Effector memory CD8-positive, alpha-beta T cell (primary cell): ENCODE measurements around the gene SPRR2B.
"Not testable (repeated sequence)": the region's sequence is repeated elsewhere in the genome, so short reads cannot be mapped to it uniquely, and the experiment has no call there.

Experiments
- ATAC-seq: fragments of 150-1000 bp; cut with Tn5 transposase; replicated peaks from 2 replicates; pipeline ENCODE4 v1.10.0; 2021; ENCODE audit warnings: mild to moderate bottlenecking, moderate library complexity
- DNase-seq, 3 experiments: peaks; one replicate each; pipeline ENCODE4 v3.0.0; 2021
- H3K27ac Mint-ChIP-seq, 2 donors: one replicate each; pipeline ENCODE4 v1.8.0; 2022; ENCODE audit warnings: mild to moderate bottlenecking in 2 of 2, mixed read lengths in 2 of 2, moderate library complexity in 2 of 2
- H3K27me3 Mint-ChIP-seq, 2 donors: one replicate each; pipeline ENCODE4 v1.8.0; 2022; ENCODE audit warnings: mixed read lengths in 2 of 2
- H3K36me3 Mint-ChIP-seq: one replicate; pipeline ENCODE4 v1.8.0; 2022; ENCODE audit warnings: mild to moderate bottlenecking, moderate library complexity, mixed read lengths; ENCODE audit not compliant: insufficient read depth
- H3K4me1 Mint-ChIP-seq, 2 donors: one replicate each; pipeline ENCODE4 v1.8.0; 2022; ENCODE audit warnings: low read depth in 2 of 2, mixed read lengths in 2 of 2
- H3K4me3 Mint-ChIP-seq, 2 donors: one replicate each; pipeline ENCODE4 v1.8.0; 2022; ENCODE audit warnings: mild to moderate bottlenecking in 2 of 2, mixed read lengths in 2 of 2, moderate library complexity in 2 of 2
- H3K9me3 Mint-ChIP-seq, 2 donors: one replicate each; pipeline ENCODE4 v1.8.0; 2022; ENCODE audit warnings: mixed read lengths in 2 of 2

The SPRR2B gene

GRCh38 chr1:153070243-153070642, 1.2 kb downstream of the SPRR2B start:
- Mint-ChIP-seq H3K9me3 (no peaks in the 10 kb centered on the region), H3K27ac (no peak overlapping the region), H3K36me3 (no peaks in the 10 kb centered on the region), H3K4me3 (no peak overlapping the region), H3K4me1 (no peaks in the 10 kb centered on the region), H3K27me3 (peaks cover 34 to 43% of the 10 kb centered on the region in 2 donors)
- ATAC-seq (no peak), DNase-seq (no peak)

GRCh38 chr1:153058826-153059784, 12.3 kb downstream of the SPRR2B start:
- Mint-ChIP-seq H3K27me3 (peaks cover 43 to 54% of the 10 kb centered on the region in 2 donors), H3K4me1 (no peaks in the 10 kb centered on the region), H3K9me3 (no peaks in the 10 kb centered on the region), H3K36me3 (no peaks in the 10 kb centered on the region), H3K4me3 (no peak overlapping the region), H3K27ac (no peak overlapping the region)
- DNase-seq (no peak), ATAC-seq (no peak)

- ATAC-seq (no peak), DNase-seq (no peak)
- no peaks in the 10 kb centered on the region for H3K36me3 Mint-ChIP-seq
- H3K27me3 Mint-ChIP-seq, result peaks cover 48 to 64% of the 10 kb centered on the region in 2 donors
- H3K27ac Mint-ChIP-seq, result no peak overlapping the region
- H3K4me3 Mint-ChIP-seq, result no peak overlapping the region
- no peaks in the 10 kb centered on the region for H3K4me1 Mint-ChIP-seq
- H3K9me3 Mint-ChIP-seq, result peaks cover 0 to under 1% of the 10 kb centered on the region in 2 donors
Observed at GRCh38 chr1:153058154-153058553, 13.3 kb downstream of the SPRR2B start.

DNA sequence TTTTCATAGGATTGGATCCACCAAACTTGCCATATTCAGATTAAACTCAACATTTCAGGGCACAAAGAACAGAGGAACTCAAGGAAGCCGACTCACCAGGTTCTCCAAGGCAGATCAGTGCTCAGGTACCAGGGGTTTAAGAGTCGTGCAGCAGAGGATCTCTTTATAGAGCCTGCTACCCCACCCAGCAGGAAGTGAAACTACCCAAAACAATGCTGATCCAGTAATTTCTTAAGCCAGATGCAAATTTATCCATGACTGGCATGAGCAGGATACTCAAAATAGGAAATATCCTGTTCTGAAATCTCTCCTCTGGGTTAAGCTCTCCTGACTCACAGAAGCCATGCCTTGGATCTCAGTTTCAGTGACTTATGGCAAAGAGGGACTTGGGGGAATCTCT, 14.0 kb downstream of the SPRR2B start, which contains the start of gene SPRR2A:
SPRR2A (minus strand) TSS at position 138 of the 400 bp plus-strand sequence. CDS start 777 bp downstream, outside the sequence.
- H3K27me3 Mint-ChIP-seq, result peaks cover 52 to 66% of the 10 kb centered on the region in 2 donors
- DNase-seq (no peak), ATAC-seq (no peak)
- H3K4me1 Mint-ChIP-seq, result no peaks in the 10 kb centered on the region
- no peak within 1 kb of the TSS for H3K4me3 Mint-ChIP-seq
- H3K27ac Mint-ChIP-seq, result no peak within 1 kb of the TSS
- peaks cover 0 to 4% of the 10 kb centered on the region in 2 donors for H3K9me3 Mint-ChIP-seq
- H3K36me3 Mint-ChIP-seq, result no peaks in the 10 kb centered on the region

- ATAC-seq, H3K9me3 Mint-ChIP-seq, H3K27ac Mint-ChIP-seq, H3K36me3 Mint-ChIP-seq, H3K4me3 Mint-ChIP-seq, H3K4me1 Mint-ChIP-seq, DNase-seq: not testable (repeated sequence)
- peaks cover 55 to 68% of the 10 kb centered on the region in 2 donors for H3K27me3 Mint-ChIP-seq
Observed at GRCh38 chr1:153056111-153056510, 15.3 kb downstream of the SPRR2B start.

GRCh38 chr1:153049211-153049610, 22.2 kb downstream of the SPRR2B start:
- DNase-seq (no peak), ATAC-seq (no peak)
- Mint-ChIP-seq H3K27ac (no peak overlapping the region), H3K27me3 (peaks cover 55 to 56% of the 10 kb centered on the region in 2 donors), H3K4me3 (no peak overlapping the region), H3K4me1 (no peaks in the 10 kb centered on the region), H3K9me3 (peaks cover 0 to 4% of the 10 kb centered on the region in 2 donors), H3K36me3 (no peaks in the 10 kb centered on the region)

- H3K4me1 Mint-ChIP-seq, result no peaks in the 10 kb centered on the region
- no peak for ATAC-seq
- peaks cover 64 to 65% of the 10 kb centered on the region in 2 donors for H3K27me3 Mint-ChIP-seq
- H3K27ac Mint-ChIP-seq, result no peak within 1 kb of the TSS
- H3K4me3 Mint-ChIP-seq, result no peak within 1 kb of the TSS
- no peak for DNase-seq
- no peaks in the 10 kb centered on the region for H3K9me3 Mint-ChIP-seq
- no peaks in the 10 kb centered on the region for H3K36me3 Mint-ChIP-seq
Observed at GRCh38 chr1:153040950-153041631, 30.3 kb downstream of the SPRR2B start, which contains the start of gene SPRR2D. Gene SPRR2D, minus strand, starts transcription at chr1:153041120. Its CDS starts 774 bp downstream, at chr1:153040346.

DNA sequence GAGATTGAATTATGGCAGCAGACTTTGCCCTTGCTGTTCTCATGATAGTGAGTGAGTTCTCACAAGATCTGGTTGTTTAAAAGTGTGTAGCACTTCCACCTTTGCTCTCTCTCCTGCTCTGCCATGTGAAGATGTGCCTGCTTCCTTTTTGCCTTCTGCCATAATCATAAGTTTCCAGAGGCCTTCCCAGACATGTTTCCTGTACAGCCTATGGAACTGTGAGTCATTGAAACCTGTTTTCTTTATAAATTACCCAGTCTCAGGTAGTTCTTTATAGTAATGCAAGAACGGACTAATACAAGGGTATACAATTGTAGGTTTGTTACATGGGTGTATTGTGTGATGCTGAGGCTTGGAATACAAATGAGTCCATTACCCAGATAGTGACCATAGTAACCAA, 36.2 kb downstream of the SPRR2B start:
- DNase-seq (no peak), ATAC-seq (no peak)
- Mint-ChIP-seq H3K27me3 (peaks cover 26 to 42% of the 10 kb centered on the region in 2 donors), H3K9me3 (no peaks in the 10 kb centered on the region), H3K4me3 (no peak overlapping the region), H3K4me1 (no peaks in the 10 kb centered on the region), H3K27ac (no peak overlapping the region), H3K36me3 (no peaks in the 10 kb centered on the region)

DNA sequence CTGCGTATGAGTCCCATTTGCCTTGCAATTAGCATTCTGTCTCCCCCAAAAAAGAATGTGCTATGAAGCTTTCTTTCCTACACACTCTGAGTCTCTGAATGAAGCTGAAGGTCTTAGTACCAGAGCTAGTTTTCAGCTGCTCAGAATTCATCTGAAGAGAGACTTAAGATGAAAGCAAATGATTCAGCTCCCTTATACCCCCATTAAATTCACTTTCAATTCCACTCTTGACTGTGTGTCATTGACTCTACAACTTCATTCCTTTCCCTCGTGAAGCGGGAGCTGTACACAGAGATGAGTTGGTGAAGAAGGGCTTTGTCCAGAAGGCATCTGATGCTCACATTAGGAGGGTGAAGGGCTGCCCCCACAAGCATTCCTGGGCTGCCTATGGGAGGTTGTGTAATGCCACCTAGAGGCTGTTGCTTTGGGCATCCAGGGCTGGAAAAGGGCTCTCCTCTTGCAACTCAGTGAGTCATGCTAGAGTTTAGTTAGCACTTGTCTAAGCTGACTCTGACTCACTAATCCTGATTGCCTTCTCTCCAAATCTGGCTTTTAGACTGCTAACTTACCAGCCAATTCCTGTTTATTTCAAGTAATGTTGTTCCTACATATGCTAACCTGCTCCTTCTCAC, 38.6 kb downstream of the SPRR2B start:
- no peaks in the 10 kb centered on the region for H3K36me3 Mint-ChIP-seq
- DNase-seq, result no peak
- no peaks in the 10 kb centered on the region for H3K4me1 Mint-ChIP-seq
- no peak overlapping the region for H3K27ac Mint-ChIP-seq
- H3K4me3 Mint-ChIP-seq, result no peak overlapping the region
- H3K27me3 Mint-ChIP-seq, result peaks cover 28 to 49% of the 10 kb centered on the region in 2 donors
- no peak for ATAC-seq
- H3K9me3 Mint-ChIP-seq, result peaks cover 1 to 13% of the 10 kb centered on the region in 2 donors

DNA sequence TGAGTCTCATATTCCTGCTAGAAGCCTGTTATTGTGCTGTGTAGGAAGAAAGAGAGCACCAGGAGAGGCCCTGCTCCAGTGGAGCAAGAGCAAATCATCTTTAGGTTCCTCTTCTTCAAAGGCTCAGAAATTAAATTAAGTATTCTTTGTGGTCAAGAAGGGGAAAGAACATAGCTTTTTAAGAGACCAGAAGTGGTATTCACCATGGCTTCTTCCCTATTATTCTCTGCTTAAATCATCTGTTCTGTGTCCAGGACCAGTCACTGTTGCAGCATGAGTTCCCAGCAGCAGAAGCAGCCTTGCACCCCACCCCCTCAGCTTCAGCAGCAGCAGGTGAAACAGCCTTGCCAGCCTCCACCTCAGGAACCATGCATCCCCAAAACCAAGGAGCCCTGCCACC, 39.3 kb downstream of the SPRR2B start:
- Mint-ChIP-seq H3K36me3 (no peaks in the 10 kb centered on the region), H3K4me3 (no peak overlapping the region), H3K27ac (no peak overlapping the region), H3K27me3 (peaks cover 22 to 51% of the 10 kb centered on the region in 2 donors), H3K9me3 (peaks cover 1 to 13% of the 10 kb centered on the region in 2 donors), H3K4me1 (no peaks in the 10 kb centered on the region)
- ATAC-seq (no peak), DNase-seq (no peak)

GRCh38 chr1:153030895-153031294, 40.5 kb downstream of the SPRR2B start, which contains the start of gene SPRR1B:
Gene SPRR1B, plus strand, starts transcription at chr1:153031203. Its CDS starts 1,143 bp downstream, at chr1:153032346.
- Mint-ChIP-seq H3K27ac (no peak within 1 kb of the TSS), H3K9me3 (peaks cover 1 to 13% of the 10 kb centered on the region in 2 donors)
- DNase-seq, result no peak

GRCh38 chr1:153028766-153029165, 42.6 kb downstream of the SPRR2B start:
- H3K27ac Mint-ChIP-seq, result no peak overlapping the region
- ATAC-seq (no peak), DNase-seq (no peak)
- no peaks in the 10 kb centered on the region for H3K36me3 Mint-ChIP-seq
- H3K4me3 Mint-ChIP-seq, result no peak overlapping the region
- H3K9me3 Mint-ChIP-seq, result peaks cover 1 to 13% of the 10 kb centered on the region in 2 donors
- peaks cover 22 to 70% of the 10 kb centered on the region in 2 donors for H3K27me3 Mint-ChIP-seq
- no peaks in the 10 kb centered on the region for H3K4me1 Mint-ChIP-seq

More at GRCh38 chr1:153030895-153031294, 40.5 kb downstream of the SPRR2B start, which contains the start of gene SPRR1B:
- Mint-ChIP-seq H3K36me3 (no peaks in the 10 kb centered on the region), H3K4me3 (no peak within 1 kb of the TSS), H3K27me3 (peaks cover 22 to 61% of the 10 kb centered on the region in 2 donors), H3K4me1 (no peaks in the 10 kb centered on the region)
- ATAC-seq, result no peak

DNA sequence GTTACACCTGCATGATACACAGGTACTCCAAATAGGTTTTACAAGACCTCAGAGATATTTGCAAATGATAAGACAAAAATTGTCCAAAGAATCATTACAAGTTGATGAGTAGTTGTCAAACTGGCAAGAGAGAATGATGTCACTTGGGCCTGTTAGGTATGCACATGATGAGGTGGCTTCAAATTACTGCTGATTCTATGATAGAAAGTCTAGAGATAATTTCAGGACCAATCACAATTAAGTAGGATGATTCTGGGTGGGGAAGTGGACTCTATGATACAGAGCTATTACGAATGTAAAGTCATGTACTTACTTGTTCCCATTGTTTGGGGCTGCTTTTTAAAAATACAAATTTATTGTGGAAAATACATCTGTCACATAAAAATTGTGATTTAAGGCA, 45.6 kb downstream of the SPRR2B start:
- H3K27me3 Mint-ChIP-seq, result peaks cover 42 to 77% of the 10 kb centered on the region in 2 donors

More for the DNA sequence above, 45.6 kb downstream of the SPRR2B start:
- DNase-seq, result no peak
- no peak overlapping the region for H3K27ac Mint-ChIP-seq
- peaks cover 1 to 13% of the 10 kb centered on the region in 2 donors for H3K9me3 Mint-ChIP-seq
- no peak overlapping the region for H3K4me3 Mint-ChIP-seq
- ATAC-seq, result no peak
- no peaks in the 10 kb centered on the region for H3K36me3 Mint-ChIP-seq
- no peaks in the 10 kb centered on the region for H3K4me1 Mint-ChIP-seq
